Lower leg skin (tissue), 3 donors: ENCODE measurements around the gene ACSL6.

Source experiments
- POLR2A ChIP-seq, 2 donors: fragments of 450-650 bp; IDR thresholded peaks; one replicate each; pipeline ENCODE4 v1.6.1; 2016 to 2017; ENCODE audit warnings: antibody characterized with exemption in 2 of 2, mild to moderate bottlenecking in 1 of 2, moderate library complexity in 1 of 2
- TF ChIP-seq, protein P1 (sequence below), 3 donors: fragments of 450-650 bp; IDR thresholded peaks; one replicate each; pipeline ENCODE4 v1.5.1; 2016; ENCODE audit warnings: antibody characterized with exemption in 3 of 3, mild to moderate bottlenecking in 3 of 3, moderate library complexity in 2 of 3

DNA sequence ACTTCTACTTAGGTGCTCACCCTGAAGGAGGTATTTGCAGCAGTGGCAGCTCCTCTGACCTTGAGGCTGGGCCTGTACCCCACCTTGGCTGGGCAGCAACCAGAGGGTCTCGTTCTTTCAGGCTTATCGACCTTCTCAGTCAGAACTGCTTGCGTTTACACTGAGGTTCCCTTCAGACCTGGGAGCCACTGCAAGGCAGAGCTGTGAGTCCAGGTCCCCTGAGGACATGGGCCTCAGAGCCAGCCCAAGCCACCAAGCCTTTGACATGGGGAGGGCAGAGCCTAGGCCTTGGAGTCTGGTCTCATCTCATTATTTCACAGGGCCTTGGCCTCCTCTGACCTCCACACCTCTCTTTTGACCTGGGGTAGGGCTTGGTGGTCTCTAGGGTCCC is 13.7 kb downstream of the ACSL6 start:
- TF ChIP-seq, protein P1, sequence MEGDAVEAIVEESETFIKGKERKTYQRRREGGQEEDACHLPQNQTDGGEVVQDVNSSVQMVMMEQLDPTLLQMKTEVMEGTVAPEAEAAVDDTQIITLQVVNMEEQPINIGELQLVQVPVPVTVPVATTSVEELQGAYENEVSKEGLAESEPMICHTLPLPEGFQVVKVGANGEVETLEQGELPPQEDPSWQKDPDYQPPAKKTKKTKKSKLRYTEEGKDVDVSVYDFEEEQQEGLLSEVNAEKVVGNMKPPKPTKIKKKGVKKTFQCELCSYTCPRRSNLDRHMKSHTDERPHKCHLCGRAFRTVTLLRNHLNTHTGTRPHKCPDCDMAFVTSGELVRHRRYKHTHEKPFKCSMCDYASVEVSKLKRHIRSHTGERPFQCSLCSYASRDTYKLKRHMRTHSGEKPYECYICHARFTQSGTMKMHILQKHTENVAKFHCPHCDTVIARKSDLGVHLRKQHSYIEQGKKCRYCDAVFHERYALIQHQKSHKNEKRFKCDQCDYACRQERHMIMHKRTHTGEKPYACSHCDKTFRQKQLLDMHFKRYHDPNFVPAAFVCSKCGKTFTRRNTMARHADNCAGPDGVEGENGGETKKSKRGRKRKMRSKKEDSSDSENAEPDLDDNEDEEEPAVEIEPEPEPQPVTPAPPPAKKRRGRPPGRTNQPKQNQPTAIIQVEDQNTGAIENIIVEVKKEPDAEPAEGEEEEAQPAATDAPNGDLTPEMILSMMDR (IDR thresholded peaks at IDR 0.05) = no peak
- TF ChIP-seq POLR2A (IDR thresholded peaks at IDR 0.05) = no peak
